ENCODE measurements around the gene NME8.

DNA sequence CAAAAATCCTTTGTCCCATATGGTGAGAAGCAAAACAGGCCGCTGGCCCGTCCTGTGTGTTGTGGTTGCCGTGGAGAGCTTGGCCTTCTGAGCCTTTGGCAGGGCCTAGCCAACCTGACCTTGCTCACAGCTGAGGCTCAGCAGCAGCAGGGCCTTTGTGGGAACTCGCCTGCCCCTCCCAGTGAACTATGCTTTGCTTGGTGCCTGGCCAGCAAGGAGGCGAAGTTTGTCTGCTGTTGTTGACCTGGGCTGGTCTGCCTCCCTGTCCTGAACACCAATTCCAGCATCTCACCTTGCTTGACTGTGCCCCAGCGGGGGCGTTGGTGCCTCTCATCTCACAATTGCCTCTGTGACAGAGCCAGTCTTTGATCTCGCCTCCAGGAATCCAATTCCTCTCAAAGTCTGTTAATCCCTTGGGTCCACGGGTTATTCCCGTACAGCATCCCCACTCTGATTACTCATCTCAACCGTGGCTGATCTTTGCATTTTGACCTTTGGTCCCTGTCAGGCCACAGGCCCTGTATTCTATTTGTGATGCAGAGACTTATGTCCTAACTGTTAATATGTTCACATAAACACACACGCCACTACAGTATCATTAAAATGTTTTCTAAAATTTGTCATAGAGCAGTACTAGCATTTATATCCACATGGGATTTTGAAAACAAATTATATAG, 94.7 kb downstream of the NME8 start:
- TF ChIP-seq, protein P1, sequence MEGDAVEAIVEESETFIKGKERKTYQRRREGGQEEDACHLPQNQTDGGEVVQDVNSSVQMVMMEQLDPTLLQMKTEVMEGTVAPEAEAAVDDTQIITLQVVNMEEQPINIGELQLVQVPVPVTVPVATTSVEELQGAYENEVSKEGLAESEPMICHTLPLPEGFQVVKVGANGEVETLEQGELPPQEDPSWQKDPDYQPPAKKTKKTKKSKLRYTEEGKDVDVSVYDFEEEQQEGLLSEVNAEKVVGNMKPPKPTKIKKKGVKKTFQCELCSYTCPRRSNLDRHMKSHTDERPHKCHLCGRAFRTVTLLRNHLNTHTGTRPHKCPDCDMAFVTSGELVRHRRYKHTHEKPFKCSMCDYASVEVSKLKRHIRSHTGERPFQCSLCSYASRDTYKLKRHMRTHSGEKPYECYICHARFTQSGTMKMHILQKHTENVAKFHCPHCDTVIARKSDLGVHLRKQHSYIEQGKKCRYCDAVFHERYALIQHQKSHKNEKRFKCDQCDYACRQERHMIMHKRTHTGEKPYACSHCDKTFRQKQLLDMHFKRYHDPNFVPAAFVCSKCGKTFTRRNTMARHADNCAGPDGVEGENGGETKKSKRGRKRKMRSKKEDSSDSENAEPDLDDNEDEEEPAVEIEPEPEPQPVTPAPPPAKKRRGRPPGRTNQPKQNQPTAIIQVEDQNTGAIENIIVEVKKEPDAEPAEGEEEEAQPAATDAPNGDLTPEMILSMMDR (IDR thresholded peaks at IDR 0.05; ENCODE audit: insufficient read depth, low read length) = no peak
- no peak for TF ChIP-seq SPI1 (IDR thresholded peaks at IDR 0.05; ENCODE audit: borderline replicate concordance, low read depth)
